GM23248 (cell line): ENCODE data around the gene GNB4. TPM values are rescaled to one million over a fixed set of nuclear protein-coding genes. Genes with fewer than 3 reads are reported as not detected.

Experiments used
- DNase-seq: peaks from one replicate; pipeline ENCODE4 v3.0.0-alpha.2; 2015
- H2AFZ ChIP-seq: fragments of 200-600 bp; sonication (generic); 2 replicates; pipeline ENCODE4 v1.6.1; 2016; ENCODE audit warnings: antibody characterized with exemption
- H3F3A ChIP-seq: fragments of 200-600 bp; sonication (generic); 2 replicates; pipeline ENCODE4 v1.6.1; 2016; ENCODE audit warnings: mild to moderate bottlenecking, antibody characterized with exemption, mixed run types; ENCODE audit not compliant: insufficient read depth
- H3K27ac ChIP-seq: fragments of 200-600 bp; sonication (generic); 2 replicates; pipeline ENCODE4 v1.5.1; 2016; ENCODE audit warnings: mild to moderate bottlenecking
- H3K27me3 ChIP-seq: fragments of 200-600 bp; sonication (generic); replicated peaks from 2 replicates; pipeline ENCODE4 v1.6.1; 2016; ENCODE audit warnings: mild to moderate bottlenecking; ENCODE audit not compliant: insufficient read depth
- H3K36me3 ChIP-seq: fragments of 200-600 bp; sonication (generic); 2 replicates; pipeline ENCODE4 v1.6.1; 2016; ENCODE audit warnings: low read depth, mild to moderate bottlenecking
- H3K4me1 ChIP-seq: fragments of 200-600 bp; sonication (generic); 2 replicates; pipeline ENCODE4 v1.6.1; 2016; ENCODE audit warnings: mild to moderate bottlenecking; ENCODE audit not compliant: insufficient read depth
- H3K4me2 ChIP-seq: fragments of 200-600 bp; sonication (generic); one replicate; pipeline ENCODE4 v1.6.1; 2016; ENCODE audit warnings: mild to moderate bottlenecking; ENCODE audit not compliant: unreplicated experiment
- H3K4me3 ChIP-seq: fragments of 200-600 bp; sonication (generic); 2 replicates; pipeline ENCODE4 v1.5.1; 2016; ENCODE audit warnings: mild to moderate bottlenecking
- H3K79me2 ChIP-seq: fragments of 200-600 bp; sonication (generic); 2 replicates; pipeline ENCODE4 v1.6.1; 2016; ENCODE audit warnings: mild to moderate bottlenecking; ENCODE audit not compliant: insufficient read depth
- H3K9ac ChIP-seq: fragments of 200-600 bp; sonication (generic); 2 replicates; pipeline ENCODE4 v1.6.1; 2016; ENCODE audit warnings: mild to moderate bottlenecking
- H3K9me2 ChIP-seq: fragments of 200-600 bp; sonication (generic); 2 replicates; pipeline ENCODE4 v1.6.1; 2016; ENCODE audit warnings: mixed run types, mild to moderate bottlenecking, moderate library complexity; ENCODE audit not compliant: insufficient read depth
- H3K9me3 ChIP-seq: fragments of 200-600 bp; sonication (generic); one replicate; pipeline ENCODE4 v1.6.1; 2017; ENCODE audit warnings: low read depth
- H4K20me1 ChIP-seq: fragments of 200-600 bp; sonication (generic); 2 replicates; pipeline ENCODE4 v1.6.0; 2016; ENCODE audit not compliant: insufficient read depth
- EZH2 ChIP-seq: fragments of 200-600 bp; sonication (generic); IDR thresholded peaks from 2 replicates; pipeline ENCODE4 v1.6.1; 2018; ENCODE audit warnings: antibody characterized with exemption, mild to moderate bottlenecking; ENCODE audit not compliant: insufficient read depth, poor library complexity, severe bottlenecking
- EZH2phosphoT487 ChIP-seq: fragments of 200-600 bp; sonication (generic); IDR thresholded peaks from 2 replicates; pipeline ENCODE4 v1.6.1; 2018; ENCODE audit warnings: antibody characterized with exemption, moderate library complexity, mild to moderate bottlenecking, low read depth; ENCODE audit not compliant: insufficient read depth
- WGBS, 2 experiments: methylation state at CpG; one replicate each; pipeline ENCODE4 v1.1.6; 2015 to 2017; ENCODE audit warnings: low lambda C conversion rate in 2 of 2, low coverage in 1 of 2; ENCODE audit errors: missing lambda C conversion rate in 2 of 2; 5-methylcytosine and 5-hydroxymethylcytosine counted together
- in situ Hi-C: fragments of 300-500 bp; cut with MboI; formaldehyde crosslinking; loops from 2 replicates; pipeline ENCODE4 v1.15.0; 2020
- polyA plus RNA-seq: library from polyadenylated mRNA; unstranded; fragments of >200 nt; fragmentation: Nextera tagmentation; extraction: Ambion mirVana; gene quantifications from 2 replicates; pipeline ENCODE4 v1.2.1, GENCODE V29; 2016
- total RNA-seq: library from RNA; depleted of rRNA; stranded (reverse); fragments of >200 nt; shearing (Covaris generic); gene quantifications from 2 replicates; pipeline ENCODE4 v1.2.3, GENCODE V29; 2014

The GNB4 gene
- total and polyA plus RNA-seq, 2 experiments from 2014 or later = 42.3 to 84.7 TPM

GRCh38 chr3:179486806-179487205 lies 35.5 kb upstream of the GNB4 start:
- Histone ChIP-seq H3K36me3 (no peaks in the 10 kb centered on the region), H3K27me3 (no peaks in the 10 kb centered on the region), H3F3A (no peaks in the 10 kb centered on the region), H2AFZ (no peak overlapping the region), H4K20me1 (no peaks in the 10 kb centered on the region), H3K4me1 (no peaks in the 10 kb centered on the region), H3K9me2 (no peaks in the 10 kb centered on the region), H3K79me2 (no peaks in the 10 kb centered on the region), H3K4me3 (no peak overlapping the region), H3K9me3 (no peaks in the 10 kb centered on the region), H3K4me2 (no peak overlapping the region), H3K27ac (no peak overlapping the region), H3K9ac (no peak overlapping the region)
- in situ Hi-C loops = no loop called here
- no peak for DNase-seq
- 66 to 68% methylated on average over 3 of the region's 3 CpGs for WGBS, 2 experiments
- TF ChIP-seq EZH2phosphoT487 (no peak), EZH2 (no peak)

- Histone ChIP-seq H3K4me1 (no peaks in the 10 kb centered on the region), H3K9ac (no peak overlapping the region), H3K36me3 (no peaks in the 10 kb centered on the region), H4K20me1 (no peaks in the 10 kb centered on the region), H3K79me2 (no peaks in the 10 kb centered on the region), H3K9me2 (no peaks in the 10 kb centered on the region), H3K4me2 (no peak overlapping the region), H3K27me3 (no peaks in the 10 kb centered on the region), H3K27ac (no peak overlapping the region), H3F3A (no peaks in the 10 kb centered on the region), H3K4me3 (no peak overlapping the region), H3K9me3 (no peaks in the 10 kb centered on the region), H2AFZ (no peak overlapping the region)
- 54 to 59% methylated on average over 3 of the region's 3 CpGs for WGBS, 2 experiments
- no peak for DNase-seq
- in situ Hi-C loops = no loop called here
- TF ChIP-seq EZH2 (no peak), EZH2phosphoT487 (no peak)
Measured at GRCh38 chr3:179482857-179483256, 31.6 kb upstream of the GNB4 start.

GRCh38 chr3:179476215-179476614 lies 24.9 kb upstream of the GNB4 start:
- H3F3A ChIP-seq = no peaks in the 10 kb centered on the region
- no peaks in the 10 kb centered on the region for H3K4me1 ChIP-seq
- H3K4me2 ChIP-seq = no peak overlapping the region
- WGBS, 2 experiments = 49 to 86% methylated on average over 2 of the region's 2 CpGs
- H2AFZ ChIP-seq = no peak overlapping the region
- no peak for TF ChIP-seq EZH2
- no peak for TF ChIP-seq EZH2phosphoT487
- H3K4me3 ChIP-seq = no peak overlapping the region
- H3K27me3 ChIP-seq = no peaks in the 10 kb centered on the region
- in situ Hi-C loops = no loop called here
- H3K79me2 ChIP-seq = no peaks in the 10 kb centered on the region
- H3K9me2 ChIP-seq = no peaks in the 10 kb centered on the region
- H3K36me3 ChIP-seq = no peaks in the 10 kb centered on the region
- H3K9ac ChIP-seq = no peak overlapping the region
- no peaks in the 10 kb centered on the region for H3K9me3 ChIP-seq
- no peak overlapping the region for H3K27ac ChIP-seq
- DNase-seq = no peak
- H4K20me1 ChIP-seq = no peaks in the 10 kb centered on the region

GRCh38 chr3:179474480-179474879 lies 23.2 kb upstream of the GNB4 start:
- Histone ChIP-seq H2AFZ (no peak overlapping the region), H3K27me3 (no peaks in the 10 kb centered on the region), H3K9me2 (no peaks in the 10 kb centered on the region), H4K20me1 (no peaks in the 10 kb centered on the region), H3K4me2 (no peak overlapping the region), H3K9me3 (no peaks in the 10 kb centered on the region), H3K79me2 (no peaks in the 10 kb centered on the region), H3K27ac (no peak overlapping the region), H3K9ac (no peak overlapping the region), H3K4me3 (no peak overlapping the region), H3K36me3 (no peaks in the 10 kb centered on the region), H3F3A (no peaks in the 10 kb centered on the region), H3K4me1 (no peaks in the 10 kb centered on the region)
- no peak for TF ChIP-seq EZH2phosphoT487
- TF ChIP-seq EZH2 = no peak
- DNase-seq = no peak
- in situ Hi-C loops = no loop called here

- 85 to 90% methylated on average over 4 of the region's 4 CpGs for WGBS, 2 experiments
- TF ChIP-seq EZH2phosphoT487 (no peak), EZH2 (no peak)
- Histone ChIP-seq H3K79me2 (no peaks in the 10 kb centered on the region), H3K4me3 (no peak overlapping the region), H3K4me2 (no peak overlapping the region), H3K36me3 (no peaks in the 10 kb centered on the region), H3K9me3 (no peaks in the 10 kb centered on the region), H4K20me1 (no peaks in the 10 kb centered on the region), H2AFZ (no peak overlapping the region), H3K4me1 (no peaks in the 10 kb centered on the region), H3K9ac (no peak overlapping the region), H3K9me2 (no peaks in the 10 kb centered on the region), H3F3A (no peaks in the 10 kb centered on the region), H3K27me3 (no peaks in the 10 kb centered on the region), H3K27ac (no peak overlapping the region)
- no peak for DNase-seq
- in situ Hi-C loops = no loop called here
Measured at GRCh38 chr3:179473565-179473964, 22.3 kb upstream of the GNB4 start.
